Posterior vena cava (tissue), 2 donors: ENCODE data around the gene PITX3. TPM values are rescaled to one million over a fixed set of nuclear protein-coding genes. Genes with fewer than 3 reads are reported as not detected.
"Not testable (repeated sequence)": the region's sequence is repeated elsewhere in the genome, so short reads cannot be mapped to it uniquely, and the experiment has no call there.

ENCODE experiments used
- DNase-seq: peaks from one replicate; pipeline ENCODE4 v3.0.0-alpha.2; 2020; ENCODE audit warnings: low spot score
- intact Hi-C, 2 donors: fragments of 100-400 bp; cut with DNase I; formaldehyde crosslinking; loops; one replicate each; pipeline versions ENCODE4 v1.14.1 to v1.14.2; 2022 to 2023
- total RNA-seq, 2 donors: library from RNA; stranded (reverse); fragmentation: NEBNext Ultra II Directional; extraction: Animal tissue kit (Norgen Biotek cat#: 25700); gene quantifications; one replicate each; pipeline ENCODE4 v1.2.1, GENCODE V29; 2021
- donor health status: DM: yes; HTN: yes; CAD: no.
- donor health status: DM: yes; HTN: yes; CAD: no.

Gene PITX3
- total RNA-seq, 2 donors from 2014 or later = not detected

DNA sequence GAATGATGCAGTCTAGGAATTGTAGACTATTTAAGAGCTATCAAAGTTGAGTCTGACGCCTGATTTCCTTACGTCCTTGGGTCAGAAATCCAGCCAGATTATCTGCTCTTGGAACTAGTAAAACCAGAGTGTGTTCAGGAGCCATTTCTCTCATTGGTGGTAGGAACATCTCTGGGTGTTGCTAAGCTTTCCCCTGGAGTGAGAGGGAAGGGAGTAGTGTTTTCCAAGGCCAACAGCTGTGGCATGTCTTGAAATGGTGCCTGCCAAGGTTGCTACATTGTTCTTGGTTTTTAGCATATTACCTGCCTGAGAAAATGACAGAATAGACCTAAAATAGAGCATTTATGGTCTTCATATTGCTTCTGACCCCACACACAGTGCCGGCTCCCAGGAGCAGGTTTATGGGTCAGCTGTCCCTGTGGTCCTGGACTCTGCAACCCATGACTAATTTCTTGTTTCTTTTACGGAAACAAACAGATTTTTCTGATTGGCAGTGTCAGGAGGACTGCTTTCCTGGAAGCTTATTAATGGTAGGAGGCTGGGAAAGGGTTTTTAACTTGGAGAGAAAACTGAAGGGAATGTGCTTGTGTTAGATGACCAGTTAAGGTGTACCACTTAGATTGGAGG, 21.5 kb upstream of the PITX3 start:
- intact Hi-C loops = no loop called here

DNA sequence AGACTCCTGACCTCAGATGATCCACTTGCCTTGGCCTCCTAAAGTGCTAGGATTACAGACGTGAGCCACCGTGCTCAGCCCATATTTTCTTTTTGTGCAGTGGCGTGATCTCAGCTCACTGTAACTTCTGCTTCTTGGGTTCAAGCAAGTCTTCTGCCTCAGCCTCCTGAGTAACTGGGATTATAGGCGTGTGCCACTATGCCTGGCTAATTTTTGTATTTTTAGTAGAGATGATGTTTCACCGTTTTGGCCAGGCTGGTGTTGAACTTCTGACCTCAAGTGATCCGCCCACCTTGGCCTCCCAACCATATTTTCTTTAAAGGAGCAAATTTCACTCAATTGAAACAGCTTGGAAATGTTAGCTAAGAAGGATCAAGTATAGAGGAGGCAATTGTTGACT, 20.5 kb upstream of the PITX3 start:
- no peak for DNase-seq
- intact Hi-C loops = no loop called here

More for the DNA sequence above, 21.5 kb upstream of the PITX3 start:
- no peak for DNase-seq

DNA sequence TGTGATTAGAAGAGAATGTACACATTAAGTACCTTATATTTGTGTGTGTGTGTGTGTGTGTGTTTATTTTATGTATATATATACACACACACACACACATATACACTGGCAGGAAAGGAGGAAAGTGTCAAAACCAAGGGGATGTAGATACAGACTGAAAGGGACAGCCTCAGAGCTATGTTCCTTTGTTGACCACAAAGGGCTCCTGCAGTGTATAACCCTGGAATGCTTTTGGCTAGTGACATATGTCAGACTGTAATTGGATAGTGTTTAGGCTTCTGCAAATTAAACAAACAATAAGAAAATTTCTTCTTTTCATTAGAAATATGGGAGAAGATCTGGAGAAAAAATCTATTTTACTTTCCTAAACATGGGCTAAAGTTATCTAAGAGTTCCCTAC, 19.9 kb upstream of the PITX3 start:
- DNase-seq = no peak

DNA sequence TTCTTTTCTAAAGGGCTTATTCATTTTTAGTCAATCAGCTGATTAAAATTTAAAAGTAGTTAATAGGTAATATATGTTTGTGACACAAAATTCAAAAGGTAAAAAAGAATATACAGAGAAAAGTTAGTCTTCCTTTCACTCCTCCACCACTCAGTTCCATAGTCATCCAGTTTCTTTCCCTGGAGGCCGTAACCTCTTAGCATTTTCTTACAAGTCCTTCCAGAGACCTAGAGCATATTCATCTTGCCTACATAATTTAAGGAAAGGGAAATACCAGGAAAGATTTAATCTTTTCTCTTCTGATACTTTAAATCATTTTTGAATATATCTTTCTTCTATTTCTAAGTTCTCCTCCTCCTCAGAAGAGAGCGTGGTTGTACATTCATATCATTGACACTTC, 14.1 kb upstream of the PITX3 start:
- DNase-seq = no peak
- intact Hi-C loops = no loop called here

More for the DNA sequence above, 19.9 kb upstream of the PITX3 start:
- intact Hi-C loops = no loop called here

DNA sequence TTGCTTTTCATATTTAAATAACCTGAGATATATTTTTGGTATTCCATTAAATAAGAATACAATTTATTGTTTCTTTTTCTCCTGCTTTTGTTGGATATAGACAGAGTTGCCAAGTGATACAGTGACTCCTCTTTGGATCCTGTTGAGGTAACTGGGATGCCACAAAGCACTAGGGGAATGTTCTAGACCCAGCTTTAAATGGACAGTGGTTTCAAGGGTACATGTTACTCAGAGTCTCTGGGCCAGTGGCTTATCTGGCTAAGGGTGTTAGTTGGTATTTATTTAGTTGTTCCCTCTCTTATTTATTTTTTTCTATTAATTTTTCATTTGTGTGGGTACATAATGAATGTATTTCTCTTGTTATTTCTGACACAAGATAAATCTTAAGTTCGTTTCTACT, 13.1 kb upstream of the PITX3 start:
- intact Hi-C loops = no loop called here
- DNase-seq = no peak

DNA sequence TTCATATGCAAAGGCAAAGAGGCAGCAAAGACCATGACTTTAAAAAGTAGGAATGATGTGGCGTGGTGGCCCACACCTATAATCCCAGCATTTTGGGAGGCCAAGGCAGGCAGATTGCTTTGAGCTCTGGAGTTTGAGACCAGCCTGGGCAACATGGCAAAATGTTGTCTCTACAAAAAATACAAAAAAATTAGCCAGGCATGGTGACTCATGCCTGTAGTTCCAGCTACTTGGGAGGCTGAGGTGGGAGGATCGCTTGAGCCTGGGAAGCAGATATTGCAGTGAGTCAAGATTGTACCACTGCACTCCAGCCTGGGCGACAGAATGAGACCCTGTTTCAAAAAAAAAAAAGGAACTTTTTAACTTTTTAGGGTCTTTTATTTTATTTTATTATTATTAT, 11.2 kb upstream of the PITX3 start:
- DNase-seq, intact Hi-C loops: not testable (repeated sequence)

DNA sequence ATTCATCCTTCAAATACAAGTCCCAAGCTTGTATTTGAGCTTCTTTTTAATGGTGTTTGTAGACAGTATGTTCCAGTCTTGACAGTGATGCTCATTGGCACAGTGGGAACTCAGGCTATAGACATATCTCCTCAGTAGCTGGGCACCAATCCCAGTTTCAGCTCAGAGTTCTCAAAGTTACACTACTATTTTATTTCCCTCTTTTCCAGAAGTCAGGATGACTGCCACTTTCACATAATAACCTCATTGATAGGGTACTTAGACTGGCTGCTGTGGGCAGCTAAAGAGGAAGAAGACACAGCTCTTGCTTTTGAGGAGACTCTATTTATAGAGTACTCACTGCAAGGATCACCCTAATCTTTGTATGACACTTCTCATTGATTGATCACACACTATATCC, 6.4 kb upstream of the PITX3 start:
- DNase-seq = no peak
- intact Hi-C loops = no loop called here

DNA sequence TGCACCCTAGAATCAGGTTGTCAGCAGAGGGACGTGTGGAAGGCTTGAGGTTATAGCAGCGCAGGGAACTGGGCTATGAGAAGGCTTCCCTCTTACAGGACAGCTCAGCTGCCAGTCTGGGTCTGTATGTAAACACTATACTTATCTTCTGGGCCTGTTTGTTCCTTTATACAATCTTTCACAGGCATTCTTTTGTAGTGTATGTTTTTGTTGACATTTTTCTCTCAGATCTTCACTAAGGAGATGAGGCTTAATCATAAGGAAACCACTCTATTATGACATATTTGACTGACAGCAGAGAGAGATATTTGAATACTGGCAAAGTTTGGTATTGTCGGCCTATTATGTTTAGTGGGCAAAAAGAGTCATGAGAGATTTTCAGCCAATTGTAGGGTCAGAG, 4.9 kb upstream of the PITX3 start:
- intact Hi-C loops = no loop called here
- no peak for DNase-seq

DNA sequence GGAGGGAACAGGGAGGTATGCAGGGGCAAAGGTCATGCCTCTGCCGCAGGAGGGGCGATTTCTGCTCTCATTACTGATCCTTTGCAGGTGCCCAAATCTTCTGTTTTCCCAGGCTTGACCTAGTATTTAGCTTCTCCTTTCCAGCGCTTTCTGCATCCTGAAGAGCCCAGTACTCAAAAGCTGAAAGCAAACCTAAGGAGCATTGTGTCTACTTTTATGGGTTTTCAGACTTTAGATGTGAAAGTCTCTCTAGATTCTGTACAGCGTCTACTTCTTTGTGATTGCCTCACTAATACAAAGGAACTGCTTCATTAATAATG, 4.6 kb upstream of the PITX3 start:
- intact Hi-C loops = no loop called here
- DNase-seq = no peak

DNA sequence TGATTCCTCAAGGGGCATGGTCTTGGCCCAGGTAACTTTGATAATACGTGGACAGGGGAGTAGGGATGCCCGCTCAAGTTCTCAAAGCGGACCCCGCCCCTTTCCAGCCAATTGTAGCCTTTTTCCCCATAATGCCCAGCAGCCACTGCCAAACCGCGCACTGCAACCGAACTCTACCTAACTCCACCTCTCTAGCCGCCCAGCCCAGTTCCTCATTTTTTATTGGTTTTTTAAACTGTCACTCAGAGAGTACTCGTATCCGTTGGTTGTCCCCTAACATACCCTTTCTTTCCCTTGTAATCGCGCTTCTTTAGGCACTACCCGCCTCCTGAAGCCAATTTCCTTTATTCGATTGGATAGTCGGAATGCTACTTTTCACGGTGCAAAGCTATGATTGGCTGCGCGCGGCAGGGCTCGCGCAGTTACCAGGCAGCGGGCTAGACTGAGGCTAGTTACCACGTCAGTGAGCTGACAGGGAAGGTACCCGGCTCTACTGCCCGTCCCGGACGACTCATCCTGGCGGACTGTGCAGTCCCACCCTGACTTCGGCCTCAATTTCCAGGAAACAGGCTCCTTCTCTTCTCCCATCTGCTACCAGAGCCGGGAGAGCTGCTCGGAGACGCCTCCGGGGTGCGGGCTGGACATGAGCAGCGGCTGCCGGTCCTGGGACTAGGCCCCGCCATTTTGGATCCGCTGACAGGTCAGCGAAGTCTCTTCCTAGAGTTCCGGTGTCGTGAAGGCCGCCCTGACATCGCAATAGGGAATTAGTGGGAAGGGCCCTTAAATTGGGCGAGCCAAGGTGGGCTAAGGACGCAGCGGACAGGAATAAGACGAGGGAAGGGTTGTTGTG, 4.0 kb upstream of the PITX3 start, which contains the start of gene GBF1:
Gene GBF1, plus strand, starts transcription at position 451 of the 850 bp plus-strand sequence. CDS start 13,407 bp downstream, outside the sequence.
- intact Hi-C loops = no loop called here
- peak; percentile 97 for DNase-seq

DNA sequence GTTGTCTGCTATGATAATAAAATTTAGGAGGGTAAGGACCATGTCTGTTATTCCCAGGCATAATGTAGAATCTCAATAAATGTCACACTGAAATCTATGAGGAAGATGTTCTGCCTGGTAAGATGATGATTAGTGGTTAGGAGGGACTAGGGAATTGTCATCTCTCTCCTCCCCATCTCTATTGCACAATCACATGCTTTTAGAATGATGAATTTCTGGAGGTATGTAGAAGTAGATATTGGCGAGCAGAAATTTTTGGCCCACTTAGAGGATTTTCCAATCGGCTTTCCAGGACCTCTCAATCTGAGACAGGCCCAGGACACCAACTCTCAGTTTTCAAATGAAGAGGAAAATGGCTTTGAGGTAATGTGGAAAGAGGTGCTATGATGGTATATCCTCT, 2.0 kb upstream of the PITX3 start:
- intact Hi-C loops = no loop called here
- no peak for DNase-seq

DNA sequence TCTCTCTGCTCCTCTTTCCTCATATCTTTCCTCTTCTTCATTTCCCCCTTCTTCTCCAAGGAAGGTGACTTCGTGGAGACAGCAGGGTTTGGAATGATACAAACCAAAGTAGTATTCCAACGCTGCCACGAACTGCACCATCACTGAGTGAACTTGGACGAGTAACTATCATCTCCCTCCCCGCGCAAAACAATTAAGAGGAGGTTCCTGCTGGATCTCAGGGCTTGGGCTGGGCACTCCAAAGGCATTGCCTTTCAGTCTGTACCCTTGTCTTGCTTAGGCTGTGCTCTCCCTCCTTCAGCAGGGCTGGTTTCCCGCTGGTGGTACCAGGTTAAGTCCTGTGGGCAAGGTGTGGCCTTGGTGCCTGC, 790 bp upstream of the PITX3 start:
- intact Hi-C loops = no loop called here
- no peak for DNase-seq

DNA sequence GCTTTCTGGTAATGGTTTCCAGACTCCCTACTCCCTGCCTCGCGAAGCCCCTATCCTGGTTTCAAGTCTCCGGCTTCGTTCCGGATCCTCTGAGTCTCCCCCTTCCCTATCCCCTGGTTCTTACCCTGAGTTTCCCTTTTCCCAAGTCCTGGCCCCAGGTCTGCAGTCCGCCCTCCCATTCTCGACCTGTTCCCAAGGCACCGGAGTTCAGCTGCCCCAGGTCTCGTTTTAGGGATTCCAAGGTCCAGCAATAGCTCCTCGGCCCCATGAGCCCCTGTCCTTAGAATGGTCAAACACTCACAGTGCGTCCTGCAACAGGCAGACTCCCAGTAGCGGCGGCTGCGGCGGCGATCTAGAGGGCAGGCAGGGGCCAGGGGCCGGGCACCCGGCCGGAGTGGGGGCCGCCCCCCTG, 274 bp downstream of the PITX3 start:
- DNase-seq = no peak
- intact Hi-C loops = no loop called here

DNA sequence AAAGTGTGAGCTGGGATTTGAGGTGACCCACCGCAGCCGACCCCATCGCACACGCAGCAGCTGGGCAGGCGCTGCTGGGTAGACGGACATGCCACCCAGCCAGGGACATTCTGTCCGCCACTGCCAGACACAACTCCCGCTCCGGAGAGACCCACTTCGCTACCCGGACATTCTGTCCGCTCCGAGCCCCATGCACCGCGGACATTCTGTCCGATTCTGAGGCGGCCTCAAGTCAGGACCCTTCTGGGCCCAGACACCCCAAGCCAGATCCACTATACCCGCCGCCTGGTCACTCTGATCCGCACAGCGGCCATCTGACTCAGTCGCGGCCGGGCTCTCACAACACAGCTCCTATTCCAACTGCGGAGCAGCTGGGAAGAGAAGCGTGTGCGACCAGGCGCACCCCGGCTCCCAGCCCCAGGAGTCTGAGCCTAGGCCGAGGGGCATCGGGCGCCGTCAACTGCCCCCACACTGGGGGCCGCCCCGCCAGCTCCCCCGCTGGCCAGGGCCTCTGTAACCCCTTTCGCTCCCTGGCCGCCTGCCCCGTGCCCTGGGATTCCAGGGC, 763 bp downstream of the PITX3 start:
- intact Hi-C loops = no loop called here
- DNase-seq = no peak

DNA sequence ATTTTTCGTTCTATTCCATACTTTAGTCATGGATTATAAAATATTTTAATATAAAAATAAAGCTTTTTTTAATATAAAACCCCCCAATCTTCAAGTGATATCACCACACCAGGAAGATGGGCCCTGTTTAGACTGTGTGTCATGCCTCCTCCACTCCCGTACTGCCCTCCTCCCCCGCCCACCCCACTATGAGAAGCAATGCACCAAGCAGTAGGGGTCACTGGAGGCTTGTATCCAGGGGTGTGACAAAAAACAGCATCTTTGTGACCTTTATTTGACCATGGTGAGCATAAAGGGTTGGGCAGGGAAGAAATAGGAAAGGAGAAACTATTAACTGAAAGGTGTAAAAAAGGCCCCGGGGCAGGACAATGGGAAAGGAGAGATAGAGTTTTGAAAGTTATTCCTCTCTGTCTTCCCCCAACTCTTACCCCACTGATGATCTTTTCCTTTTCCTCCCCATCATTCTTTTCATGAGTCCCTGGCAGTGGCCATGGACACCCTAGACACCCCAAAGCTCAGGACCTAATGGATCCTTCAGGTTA, 3.5 kb downstream of the PITX3 start:
- intact Hi-C loops = no loop called here
- no peak for DNase-seq

DNA sequence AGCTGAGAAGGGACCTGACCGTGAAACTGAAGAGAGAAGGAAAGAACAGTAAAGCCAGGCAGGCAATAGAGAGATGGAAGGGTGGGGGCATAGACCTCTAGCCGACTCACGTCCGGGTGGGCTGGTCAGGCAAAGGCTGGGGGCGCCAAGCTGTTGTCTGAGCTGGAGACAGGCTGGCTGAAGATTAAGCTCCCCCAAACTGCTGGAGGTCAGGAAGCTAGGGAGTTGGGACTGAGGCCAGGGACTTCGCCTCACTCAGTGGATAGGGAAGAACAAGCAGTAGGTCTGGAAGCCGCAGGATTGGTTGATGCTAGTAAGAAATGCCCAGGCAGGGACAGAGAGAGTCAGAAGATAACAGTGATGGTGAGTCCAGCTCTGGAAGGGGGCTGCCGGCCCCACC, 5.3 kb downstream of the PITX3 start:
- intact Hi-C loops = no loop called here
- DNase-seq = no peak

DNA sequence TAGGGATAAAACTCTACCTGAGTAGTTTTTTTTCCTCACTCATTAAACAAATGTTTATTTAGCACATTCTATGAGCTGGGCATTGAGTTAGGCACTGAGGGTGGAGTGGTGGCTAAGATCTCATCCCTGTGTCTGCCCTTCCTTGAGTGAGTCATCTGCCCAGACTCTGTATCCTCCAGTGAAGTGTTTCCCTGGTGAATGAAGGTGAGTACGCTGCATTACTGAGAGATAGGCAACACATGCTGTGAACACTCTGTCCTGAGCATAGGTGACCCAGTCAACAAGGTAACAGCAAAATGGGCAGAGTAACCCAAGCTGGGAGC, 5.8 kb downstream of the PITX3 start:
- no peak for DNase-seq
- intact Hi-C loops = no loop called here

DNA sequence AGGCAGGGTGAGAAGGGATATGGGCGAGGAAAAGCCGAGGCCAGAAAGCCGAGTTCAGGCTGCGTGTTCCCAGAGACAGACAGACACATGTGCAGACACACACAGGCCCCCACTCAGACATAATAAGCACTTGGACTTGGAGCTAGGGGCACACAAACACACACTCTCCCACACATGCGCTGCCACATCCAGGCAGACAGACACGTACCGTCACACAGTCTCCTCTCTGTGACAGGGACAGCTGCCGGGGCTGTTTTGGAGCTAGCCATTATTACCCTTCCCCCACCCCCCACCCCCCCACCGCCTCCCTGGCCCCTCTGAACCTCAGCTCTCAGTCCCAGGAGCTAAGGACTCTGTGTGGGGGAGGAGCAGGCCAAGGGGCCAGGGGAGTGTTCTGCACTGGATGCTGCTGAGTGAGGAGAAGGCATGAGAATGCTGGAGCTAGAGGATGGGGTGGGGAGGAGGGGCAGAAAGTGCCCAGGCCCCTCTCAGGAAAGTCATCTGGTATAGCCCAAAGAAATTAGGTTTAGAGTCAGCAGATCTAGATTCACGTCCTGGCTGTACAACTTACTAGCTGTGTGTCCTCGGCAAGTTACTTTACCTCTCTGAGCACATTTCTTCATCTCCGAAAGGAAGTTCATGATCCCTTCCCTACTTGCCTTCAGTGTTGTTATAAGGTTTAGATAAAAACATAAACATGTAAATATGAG, 6.3 kb downstream of the PITX3 start:
- no peak for DNase-seq
- intact Hi-C loops = loop anchor here in 1 of 2 donors (5.0 kb wide), 1 partner anchor 117 kb away; no protein-coding TSS in a partner anchor

DNA sequence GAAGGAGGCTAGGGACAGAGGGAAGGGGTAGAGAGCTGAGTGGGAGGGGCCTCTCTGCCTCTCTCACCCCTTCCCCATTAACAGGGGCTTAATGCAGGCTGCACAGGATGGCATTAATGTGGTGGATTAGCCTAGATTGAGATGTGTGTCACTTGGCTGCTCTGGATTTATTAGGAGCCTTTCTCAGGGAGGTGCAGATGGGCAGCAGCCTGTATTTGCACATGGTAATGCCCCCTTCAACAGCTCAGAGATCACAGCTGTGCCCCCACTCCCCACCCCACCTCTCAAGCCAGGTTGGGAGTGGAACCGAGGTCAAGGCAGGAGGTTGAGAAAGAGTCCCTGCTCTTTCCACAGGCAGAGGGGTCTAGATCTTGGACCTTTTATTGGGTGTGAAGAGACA, 7.3 kb downstream of the PITX3 start:
- intact Hi-C loops = loop anchor here in 1 of 2 donors (5.0 kb wide), 1 partner anchor 118 kb away; no protein-coding TSS in a partner anchor
- no peak for DNase-seq
